B cell (primary cell): ENCODE results near the gene FAM120B.

Source experiments
- EZH2 ChIP-seq: IDR thresholded peaks from 2 replicates; pipeline ENCODE4 v1.6.1; 2012; ENCODE audit warnings: borderline replicate concordance, low read depth, mild to moderate bottlenecking, moderate library complexity, low read length; ENCODE audit not compliant: insufficient read depth, poor library complexity, severe bottlenecking
- TF ChIP-seq, protein P1 (sequence below): fragments of 200-600 bp; IDR thresholded peaks from one replicate; pipeline ENCODE4 v1.8.0; 2022; ENCODE audit warnings: antibody characterized with exemption, mild to moderate bottlenecking

DNA sequence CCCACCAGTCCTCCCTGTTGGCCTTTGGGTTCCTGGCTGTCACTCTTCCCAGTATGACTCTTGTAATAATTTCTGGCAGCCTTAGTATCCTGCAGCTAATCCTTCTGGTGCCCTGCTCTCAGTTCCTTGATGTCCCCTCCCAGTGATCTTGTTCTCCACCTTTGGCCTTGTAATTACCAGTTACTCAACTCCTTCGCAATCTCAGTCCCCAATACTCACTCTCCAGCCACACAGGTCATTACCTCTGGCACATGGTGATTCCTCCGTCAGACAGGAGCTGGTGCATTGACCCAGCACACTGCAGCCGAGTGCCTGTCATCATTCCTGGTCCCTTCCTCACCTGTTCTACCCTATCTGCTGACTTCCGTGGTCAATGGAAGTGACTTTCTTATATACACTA is 101.4 kb downstream of the FAM120B start:
- TF ChIP-seq, protein P1, sequence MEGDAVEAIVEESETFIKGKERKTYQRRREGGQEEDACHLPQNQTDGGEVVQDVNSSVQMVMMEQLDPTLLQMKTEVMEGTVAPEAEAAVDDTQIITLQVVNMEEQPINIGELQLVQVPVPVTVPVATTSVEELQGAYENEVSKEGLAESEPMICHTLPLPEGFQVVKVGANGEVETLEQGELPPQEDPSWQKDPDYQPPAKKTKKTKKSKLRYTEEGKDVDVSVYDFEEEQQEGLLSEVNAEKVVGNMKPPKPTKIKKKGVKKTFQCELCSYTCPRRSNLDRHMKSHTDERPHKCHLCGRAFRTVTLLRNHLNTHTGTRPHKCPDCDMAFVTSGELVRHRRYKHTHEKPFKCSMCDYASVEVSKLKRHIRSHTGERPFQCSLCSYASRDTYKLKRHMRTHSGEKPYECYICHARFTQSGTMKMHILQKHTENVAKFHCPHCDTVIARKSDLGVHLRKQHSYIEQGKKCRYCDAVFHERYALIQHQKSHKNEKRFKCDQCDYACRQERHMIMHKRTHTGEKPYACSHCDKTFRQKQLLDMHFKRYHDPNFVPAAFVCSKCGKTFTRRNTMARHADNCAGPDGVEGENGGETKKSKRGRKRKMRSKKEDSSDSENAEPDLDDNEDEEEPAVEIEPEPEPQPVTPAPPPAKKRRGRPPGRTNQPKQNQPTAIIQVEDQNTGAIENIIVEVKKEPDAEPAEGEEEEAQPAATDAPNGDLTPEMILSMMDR = no peak
- no peak for TF ChIP-seq EZH2
